K562 (cell line): Measurements from ENCODE around the gene ATP6V0E2.

ENCODE experiments used
- CBX2 ChIP-seq: fragments of 200-600 bp; sonication (generic); IDR thresholded peaks from one replicate; pipeline ENCODE4 v1.6.1; 2012; ENCODE audit warnings: mild to moderate bottlenecking, low read length, inconsistent platforms; ENCODE audit not compliant: insufficient read depth, poor library complexity, severe bottlenecking
- CTCF ChIP-seq, 3 experiments: IDR thresholded peaks in 2 of 3; conservative IDR thresholded peaks in 1 of 3; 2 replicates each; pipeline ENCODE4 v1.5.1; 2011 to 2012; ENCODE audit warnings: low read length in 3 of 3, mild to moderate bottlenecking in 3 of 3, control low read depth in 2 of 3, improper control_type of control experiment in 1 of 3, inconsistent platforms in 1 of 3, low read depth in 1 of 3, mixed read lengths in 1 of 3, moderate library complexity in 1 of 3; ENCODE audit not compliant: insufficient read depth in 2 of 3
- EZH2 ChIP-seq: IDR thresholded peaks from 2 replicates; pipeline ENCODE4 v1.6.1; 2012; ENCODE audit warnings: low read depth, mild to moderate bottlenecking, inconsistent platforms, low read length, borderline replicate concordance
- FOXJ2 ChIP-seq: fragments of 200-800 bp; sonication (Bioruptor generic); IDR thresholded peaks from 2 replicates; pipeline ENCODE4 v1.6.1; 2016; ENCODE audit warnings: missing genetic modification characterization, missing compliant biosample characterization
- SUPT5H ChIP-seq: fragments of 450-650 bp; IDR thresholded peaks from 2 replicates; pipeline ENCODE4 v1.6.1; 2016
- TAF9B ChIP-seq: fragments of 450-650 bp; IDR thresholded peaks from 2 replicates; pipeline ENCODE4 v1.6.1; 2018; ENCODE audit warnings: mild to moderate bottlenecking; ENCODE audit not compliant: partially characterized antibody
- TEAD4 ChIP-seq, 2 experiments: sonication (generic) in 1 of 2; formaldehyde crosslinking in 1 of 2; IDR thresholded peaks; 2 replicates each; pipeline versions ENCODE4 v1.6.1 to v1.8.0; 2012 to 2022; ENCODE audit warnings: borderline replicate concordance in 1 of 2, inconsistent platforms in 1 of 2, low read length in 1 of 2, mild to moderate bottlenecking in 1 of 2, missing genetic modification reagents in 1 of 2
- ZNF280B ChIP-seq: fragments of 250-450 bp; sonication (Bioruptor Pico); IDR thresholded peaks from 2 replicates; pipeline ENCODE4 v1.5.1; 2021; ENCODE audit warnings: mild to moderate bottlenecking
- ZNF518B ChIP-seq: fragments of 250-450 bp; sonication (Bioruptor Pico); IDR thresholded peaks from 2 replicates; pipeline ENCODE4 v1.5.0; 2021; ENCODE audit warnings: mild to moderate bottlenecking, moderate library complexity

GRCh38 chr7:149828357-149829309 is 45.1 kb upstream of the ATP6V0E2 start:
- TF ChIP-seq ZNF518B (CRISPR knock-in tag) (no peak), TEAD4 (IDR thresholded peaks at IDR 0.05; ENCODE audit: low read length) (no peak), TEAD4 (CRISPR knock-in tag; IDR thresholded peaks at IDR 0.05; ENCODE audit: borderline replicate concordance) (no peak), SUPT5H (no peak), CBX2 (no peak), EZH2 (no peak), FOXJ2 (tag) (no peak), CTCF (IDR thresholded peaks at IDR 0.05 in 2 of 3, conservative IDR thresholded peaks at IDR 0.05 in 1 of 3; ENCODE audit: insufficient read depth in 2 of 3, low read depth in 1 of 3, low read length in 3 of 3) (no peak), TAF9B (no peak), ZNF280B (CRISPR knock-in tag) (no peak)
